Raji (cell line): Measurements from ENCODE around the gene GUK1.

Experiments used
- POLR2A ChIP-seq: IDR thresholded peaks from 2 replicates; pipeline ENCODE4 v1.6.1; 2011; ENCODE audit warnings: low read depth, low read length, control low read depth; ENCODE audit not compliant: insufficient read depth

Gene GUK1

DNA sequence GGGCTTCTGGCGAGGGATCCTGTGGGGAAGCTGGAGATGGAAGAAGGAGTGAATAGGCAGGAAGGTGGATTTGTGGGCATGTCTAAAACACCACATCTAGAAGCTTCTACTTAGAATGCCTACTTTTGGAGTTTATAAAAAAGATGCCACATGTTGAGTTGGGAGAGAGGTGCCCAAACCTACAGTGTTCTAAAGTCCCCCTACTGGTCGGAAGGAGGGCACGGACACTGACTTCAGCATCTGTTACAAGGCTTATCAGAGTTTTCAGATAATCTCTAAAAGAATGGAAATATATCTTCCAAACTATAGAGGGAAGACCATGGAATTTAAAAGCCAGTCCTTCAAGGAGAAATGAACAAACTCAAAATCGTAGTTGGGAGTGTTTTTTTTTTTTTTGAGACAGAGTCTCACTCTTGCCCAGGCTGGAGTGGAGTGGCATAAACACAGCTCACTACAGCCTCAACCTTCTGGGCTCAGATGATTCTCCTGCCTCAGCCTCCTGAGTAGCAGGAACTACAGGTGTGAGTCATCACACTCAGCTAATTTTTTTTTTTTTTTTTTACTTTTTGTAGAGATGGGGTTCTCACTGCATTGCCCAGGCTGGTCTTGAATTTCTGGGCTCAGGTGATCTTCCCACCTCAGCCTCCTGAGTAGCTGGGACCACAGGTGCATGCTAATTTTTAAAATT lies 40.3 kb downstream of the GUK1 start:
- no peak for TF ChIP-seq POLR2A

DNA sequence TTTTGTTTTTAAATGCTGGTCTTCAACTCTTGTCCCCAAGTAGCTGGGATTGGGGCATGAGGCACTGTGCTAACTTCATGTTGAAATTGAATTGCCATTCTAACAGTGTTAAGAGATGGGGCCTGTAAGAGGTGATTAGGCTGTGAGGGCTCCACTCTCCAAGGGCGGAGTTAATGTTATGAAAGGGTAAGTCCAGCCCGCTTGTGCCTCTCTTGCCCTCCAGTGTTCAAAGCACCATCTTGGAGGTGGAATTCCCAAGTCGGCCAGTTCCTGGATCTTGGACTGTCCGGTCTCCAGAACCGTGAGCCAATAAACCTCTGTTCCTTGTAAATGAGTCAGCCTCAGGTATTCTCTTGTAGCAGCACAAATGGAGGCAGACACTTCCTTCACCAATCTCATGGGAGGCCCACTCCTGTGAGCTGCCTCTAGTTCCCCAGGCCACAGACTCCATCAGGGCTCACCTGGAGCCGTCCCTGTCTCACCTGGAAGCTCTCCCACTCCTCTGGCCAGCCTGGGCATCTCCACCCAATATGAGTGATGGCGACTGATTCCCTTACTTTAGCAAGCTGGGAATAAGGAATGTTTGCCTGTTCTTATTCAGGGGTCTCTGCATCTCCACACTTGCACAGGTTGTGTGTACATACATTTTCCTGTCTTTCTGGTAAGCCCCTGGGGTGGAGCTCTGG lies 41.0 kb downstream of the GUK1 start:
- TF ChIP-seq POLR2A, result no peak

GRCh38 chr1:228181645-228182034 lies 41.6 kb downstream of the GUK1 start:
- no peak for TF ChIP-seq POLR2A

- no peak for TF ChIP-seq POLR2A
These were observed 42.4 kb downstream of the GUK1 start for GRCh38 chr1:228182296-228183030.

DNA sequence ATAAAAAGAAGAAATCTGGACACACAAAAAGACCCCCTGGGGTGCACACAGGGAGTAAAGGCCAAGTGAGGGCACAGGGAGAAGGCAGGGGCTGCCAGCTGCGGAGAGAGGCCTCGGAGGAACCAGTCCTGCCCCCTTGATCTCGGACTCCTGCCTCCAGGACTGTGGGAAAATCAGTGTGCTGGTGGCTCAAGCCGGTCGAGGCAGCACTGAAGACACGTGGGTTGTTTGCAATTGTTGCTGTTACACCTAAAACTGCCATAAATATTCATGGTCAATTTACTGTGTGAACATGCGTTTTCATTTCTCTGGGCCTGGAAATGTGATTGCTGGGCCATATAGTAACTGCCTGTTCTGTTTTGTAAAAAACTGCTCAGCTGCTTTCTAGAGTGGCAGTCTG lies 44.1 kb downstream of the GUK1 start:
- TF ChIP-seq POLR2A, result no peak

- TF ChIP-seq POLR2A, result no peak
These were observed 45.5 kb downstream of the GUK1 start for GRCh38 chr1:228185641-228185965.

DNA sequence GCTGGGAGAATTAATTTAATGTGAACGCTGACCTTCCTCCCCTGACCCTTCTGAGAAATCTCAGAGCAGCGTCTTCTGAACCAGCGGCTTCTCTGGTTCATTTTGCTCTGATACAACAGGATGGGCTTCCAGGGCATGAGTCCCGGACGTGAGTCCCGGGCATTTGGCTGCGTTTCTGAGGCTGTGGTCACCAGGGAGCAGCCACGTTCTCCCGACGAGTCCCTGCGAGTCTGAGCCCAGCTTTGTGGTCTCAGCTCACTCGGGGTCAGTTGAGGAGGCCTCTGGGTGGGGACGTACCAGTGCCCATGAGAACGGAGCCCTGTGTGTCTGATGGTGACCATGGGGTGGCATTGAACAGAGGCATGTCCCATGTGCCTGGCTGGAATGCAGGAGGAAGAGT lies 50.1 kb downstream of the GUK1 start:
- TF ChIP-seq POLR2A, result no peak

DNA sequence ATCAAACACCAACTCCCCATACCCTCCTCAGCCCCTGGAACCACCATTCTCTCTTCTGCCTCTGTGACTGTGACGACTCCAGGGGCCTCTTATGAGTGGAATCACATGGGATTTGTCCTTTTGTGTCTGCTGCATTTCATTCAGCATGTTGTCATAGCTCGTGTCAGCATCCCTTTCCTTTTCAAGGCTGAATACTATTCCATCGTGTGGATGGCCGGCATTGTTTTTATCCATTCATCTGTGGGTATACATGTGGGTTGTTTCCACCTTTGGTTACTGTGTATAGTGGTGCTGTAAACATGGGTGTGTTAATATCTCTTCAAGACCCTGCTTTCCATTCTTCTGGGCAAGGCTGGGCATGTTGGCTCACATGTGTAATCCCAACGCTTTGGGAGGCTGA lies 50.7 kb downstream of the GUK1 start:
- TF ChIP-seq POLR2A, result no peak

- TF ChIP-seq POLR2A, result no peak
These were observed 54.4 kb downstream of the GUK1 start for GRCh38 chr1:228194436-228194835.

DNA sequence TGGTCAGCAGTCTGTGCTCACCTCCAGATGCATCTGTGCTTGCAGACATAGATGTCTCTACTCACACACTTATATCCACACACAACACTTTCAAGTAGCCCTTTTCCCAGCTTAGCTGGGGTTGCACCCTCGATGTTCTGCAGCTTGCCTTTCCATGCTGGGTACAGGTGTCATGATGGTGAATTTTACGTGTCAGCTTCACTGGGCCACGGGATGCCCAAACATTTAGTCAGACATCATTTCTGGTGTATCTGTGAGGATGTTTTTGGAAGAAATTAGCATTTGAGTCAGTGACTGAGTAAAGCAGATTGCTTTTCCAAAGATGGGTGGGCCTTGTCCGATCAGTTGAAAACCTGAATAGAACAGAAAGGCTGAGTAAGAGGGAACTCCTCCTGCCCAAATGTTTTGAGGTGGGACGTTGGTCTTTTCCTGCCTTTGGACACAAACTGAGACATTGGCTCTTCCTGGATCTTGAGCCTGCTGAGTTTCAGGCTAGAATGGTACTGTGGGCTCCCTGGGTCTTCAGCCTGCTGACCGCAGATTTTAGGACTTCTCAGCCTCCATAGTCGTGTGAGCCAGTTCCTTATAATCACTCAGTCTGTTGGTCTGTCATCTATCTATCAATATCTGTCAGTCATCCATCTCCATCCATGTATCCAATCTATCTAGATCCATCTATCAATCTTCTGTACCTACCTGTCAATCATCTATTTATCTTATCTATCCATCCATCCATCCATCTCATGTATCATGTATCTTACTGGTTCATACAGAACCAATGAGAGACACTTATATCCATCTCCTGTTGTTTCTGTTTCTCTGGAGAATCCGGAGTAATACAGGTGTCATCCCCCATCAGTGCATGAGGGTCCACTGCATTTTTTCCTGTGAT lies 55.1 kb downstream of the GUK1 start:
- TF ChIP-seq POLR2A, result no peak

- TF ChIP-seq POLR2A, result no peak
These were observed 57.6 kb downstream of the GUK1 start for GRCh38 chr1:228197555-228198147.
